Mesodermal cell (in vitro differentiated cells): Measurements from ENCODE around the gene B4GALT7.
"Not testable (repeated sequence)": the region's sequence is repeated elsewhere in the genome, so short reads cannot be mapped to it uniquely, and the experiment has no call there.

ENCODE experiments used
- H3K27ac ChIP-seq: 2 replicates; pipeline ENCODE4 v1.7.0; 2013; ENCODE audit warnings: mild to moderate bottlenecking, low read depth, low read length, moderate library complexity; ENCODE audit not compliant: severe bottlenecking
- H3K36me3 ChIP-seq: 2 replicates; pipeline ENCODE4 v1.7.1; 2013; ENCODE audit warnings: mild to moderate bottlenecking, low read length, moderate library complexity; ENCODE audit not compliant: control insufficient read depth, insufficient read depth
- H3K4me1 ChIP-seq: one replicate; pipeline ENCODE4 v1.7.1; 2013; ENCODE audit warnings: mild to moderate bottlenecking, low read length; ENCODE audit not compliant: insufficient read depth, control insufficient read depth, poor library complexity, severe bottlenecking
- H3K4me3 ChIP-seq: 2 replicates; pipeline ENCODE4 v1.7.0; 2013; ENCODE audit warnings: low read length, control low read depth, mild to moderate bottlenecking; ENCODE audit not compliant: insufficient read depth, poor library complexity, severe bottlenecking; ENCODE audit errors: extremely low read depth
- H3K9me3 ChIP-seq: 2 replicates; pipeline ENCODE4 v1.7.1; 2013; ENCODE audit warnings: mild to moderate bottlenecking, low read length, moderate library complexity; ENCODE audit not compliant: control insufficient read depth
- WGBS, 2 experiments: methylation state at CpG; one replicate each; pipeline ENCODE4 v1.1.5; 2013; ENCODE audit warnings: missing lambda C conversion rate in 2 of 2; ENCODE audit not compliant: insufficient coverage in 2 of 2; 5-methylcytosine and 5-hydroxymethylcytosine counted together

Gene B4GALT7

DNA sequence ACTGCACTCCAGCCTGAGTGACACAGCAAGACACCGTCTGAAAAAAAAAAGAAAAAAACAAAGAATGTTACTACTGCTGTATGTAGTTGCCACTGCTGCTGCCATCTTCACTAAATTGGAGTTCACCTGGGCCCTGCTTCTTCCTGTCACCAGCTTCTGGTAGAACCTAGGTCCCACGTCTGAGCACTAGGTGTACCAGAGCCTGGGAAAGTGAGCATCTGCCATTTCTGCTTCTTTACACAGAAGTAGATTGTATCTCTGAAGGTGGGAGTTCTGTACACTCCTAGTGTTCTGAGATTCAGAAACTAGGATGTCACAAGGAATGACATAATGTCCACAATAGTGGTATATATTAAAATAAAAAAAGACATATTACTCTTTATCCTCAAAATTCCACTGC is 51.3 kb downstream of the B4GALT7 start:
- WGBS, 2 experiments = 100% methylated on average over 1 of the region's 2 CpGs; no CpG with 5 or more reads in 1 of the 2 experiments
- H3K27ac ChIP-seq, H3K4me3 ChIP-seq, H3K9me3 ChIP-seq, H3K36me3 ChIP-seq, H3K4me1 ChIP-seq: not testable (repeated sequence)

DNA sequence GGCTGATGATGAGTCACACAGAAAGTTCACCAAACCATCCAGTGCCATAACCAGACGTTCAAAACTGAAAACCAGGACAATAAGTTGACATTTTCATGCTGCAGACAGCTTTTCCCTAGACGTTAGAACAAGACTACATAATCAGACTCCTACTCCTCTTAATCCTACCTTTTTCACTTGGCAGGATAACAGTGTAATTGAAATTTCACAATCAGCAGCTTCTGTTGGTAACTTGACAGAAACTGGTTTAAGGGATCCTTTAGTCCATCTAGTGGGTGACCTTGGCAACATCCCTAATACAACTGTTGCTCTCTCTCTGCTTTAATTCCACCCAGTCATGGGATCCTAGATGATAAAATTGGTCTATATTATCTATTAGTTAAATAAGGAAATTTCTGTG is 57.9 kb downstream of the B4GALT7 start:
- H3K4me3 ChIP-seq, H3K27ac ChIP-seq, H3K36me3 ChIP-seq, H3K9me3 ChIP-seq, H3K4me1 ChIP-seq: not testable (repeated sequence)
- WGBS, 2 experiments = no CpG with 5 or more reads among the region's 2 CpGs

DNA sequence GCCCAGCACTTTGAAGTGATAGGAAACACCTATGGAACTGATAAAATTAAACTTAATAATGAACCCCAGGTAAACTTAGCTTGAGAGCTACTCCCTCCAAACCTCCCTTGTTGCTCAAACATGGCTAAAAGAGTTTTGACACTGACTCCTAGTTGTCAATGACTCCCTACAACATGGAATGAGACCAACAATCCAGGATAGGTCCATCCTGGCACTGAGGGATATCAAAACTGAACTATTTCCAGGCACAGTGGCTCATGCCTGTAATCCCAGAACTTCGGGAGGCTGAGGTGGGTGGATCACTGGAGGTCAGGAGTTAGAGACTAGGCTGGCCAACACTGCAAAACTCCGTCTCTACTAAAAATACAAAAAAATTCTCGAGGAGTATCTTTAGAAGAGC is 58.6 kb downstream of the B4GALT7 start:
- not testable (repeated sequence) for H3K4me3 ChIP-seq, H3K27ac ChIP-seq, H3K4me1 ChIP-seq, H3K9me3 ChIP-seq, H3K36me3 ChIP-seq
- no CpG with 5 or more reads among the region's 3 CpGs for WGBS, 2 experiments
